ENCODE measurements around the gene GREB1L.

The GREB1L gene

GRCh38 chr18:21499997-21500396 is 258.0 kb downstream of the GREB1L start:
- DNase-seq: no peak

DNA sequence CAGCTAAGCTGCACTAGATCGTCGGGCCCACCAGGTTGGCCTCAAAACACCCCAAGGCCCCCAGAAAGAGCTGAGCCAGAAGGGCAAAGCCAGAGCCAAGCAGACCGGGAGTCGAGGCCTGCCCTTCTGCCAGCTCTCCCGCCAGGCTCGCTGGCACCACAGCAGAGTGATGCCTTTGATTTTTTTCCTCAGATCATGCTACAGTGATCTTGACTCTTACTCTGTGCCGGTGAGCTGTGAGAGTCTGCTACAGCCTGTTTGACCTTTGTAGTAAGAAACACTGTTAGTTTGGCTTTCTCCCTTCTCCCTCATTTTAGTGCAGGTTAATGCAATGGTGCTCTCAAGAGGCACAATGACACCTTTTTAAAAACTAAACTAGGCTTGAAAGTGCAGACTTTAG is 260.6 kb downstream of the GREB1L start:
- DNase-seq: no peak

DNA sequence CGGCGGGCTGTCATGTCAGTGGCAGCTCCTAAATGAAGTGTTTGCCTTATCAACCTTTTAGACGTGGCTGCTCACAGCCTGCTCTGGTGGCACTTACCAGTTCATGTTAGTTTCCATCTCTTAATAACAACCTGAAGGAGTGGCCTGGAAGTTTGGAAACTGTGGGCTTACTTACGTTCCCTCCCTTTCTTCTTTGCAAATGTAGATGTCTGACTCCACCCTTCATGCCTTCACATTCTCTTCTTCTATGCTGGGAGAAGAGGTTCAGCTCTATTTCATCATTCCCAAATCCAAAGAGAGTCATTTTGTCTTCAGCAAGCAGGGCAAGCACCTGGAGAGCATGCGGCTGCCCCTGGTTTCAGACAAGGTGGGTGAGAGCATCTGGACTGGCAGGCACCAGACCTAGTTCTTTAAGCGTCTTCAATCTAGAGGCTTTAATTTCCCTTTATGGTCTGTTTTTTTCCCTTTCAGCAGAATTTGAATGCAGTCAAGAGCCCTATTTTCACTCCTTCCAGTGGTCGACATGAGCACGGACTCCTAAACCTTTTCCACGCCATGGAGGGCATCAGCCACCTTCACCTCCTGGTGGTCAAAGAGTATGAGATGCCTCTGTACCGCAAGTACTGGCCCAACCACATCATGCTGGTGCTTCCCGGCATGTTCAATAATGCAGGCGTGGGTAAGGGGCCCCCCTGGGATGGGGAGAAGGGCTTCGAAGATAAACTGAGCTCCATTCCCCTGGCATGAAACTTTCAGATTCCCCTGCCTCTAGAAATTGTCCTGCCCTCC is 266.1 kb downstream of the GREB1L start:
- DNase-seq: no peak

- DNase-seq: no peak
These were observed 267.0 kb downstream of the GREB1L start for GRCh38 chr18:21509062-21509461.

GRCh38 chr18:21513292-21513691 is 271.3 kb downstream of the GREB1L start:
- no peak for DNase-seq

- DNase-seq: no peak
These were observed 271.7 kb downstream of the GREB1L start for GRCh38 chr18:21513741-21514140.

DNA sequence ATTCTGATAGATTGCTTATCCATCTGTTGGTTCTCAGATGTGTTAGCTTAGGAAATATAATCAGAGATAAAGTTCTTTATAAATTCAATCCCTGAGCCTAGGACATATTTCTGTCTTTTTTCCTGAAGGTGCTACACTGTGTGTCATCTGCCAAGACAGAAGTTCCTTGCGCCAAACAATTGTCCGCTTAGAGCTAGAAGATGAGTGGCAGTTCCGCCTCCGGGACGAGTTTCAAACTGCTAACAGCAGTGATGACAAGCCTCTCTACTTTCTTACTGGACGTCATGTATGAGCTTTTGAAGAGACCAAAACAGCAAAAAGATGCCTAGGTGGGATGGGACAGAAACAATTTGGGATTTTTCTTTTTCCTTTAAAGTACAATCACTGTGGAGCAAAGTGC is 280.5 kb downstream of the GREB1L start:
- no peak for DNase-seq

- DNase-seq: no peak
These were observed 283.9 kb downstream of the GREB1L start for GRCh38 chr18:21525916-21526315.

DNA sequence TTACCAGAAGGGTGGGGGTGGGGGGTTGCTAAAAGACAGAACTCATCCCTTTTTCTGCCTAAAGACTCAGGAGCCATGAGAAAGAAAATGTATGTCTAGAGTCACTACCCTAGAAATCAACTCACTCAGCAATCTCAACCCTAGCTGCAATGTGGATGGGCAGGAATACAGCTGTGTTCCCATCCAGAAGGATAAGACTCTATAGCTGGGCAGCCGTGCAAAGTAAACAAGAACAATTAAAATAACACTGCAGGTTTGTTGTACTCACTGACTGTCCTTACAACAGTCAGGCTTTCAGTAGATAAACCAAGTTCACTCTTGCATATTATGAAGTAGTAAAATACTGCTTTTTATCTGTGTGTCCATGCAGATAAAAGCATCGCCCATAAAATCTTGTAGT is 284.4 kb downstream of the GREB1L start:
- DNase-seq: no peak

GRCh38 chr18:21534327-21534726 is 292.3 kb downstream of the GREB1L start:
- DNase-seq: no peak

DNA sequence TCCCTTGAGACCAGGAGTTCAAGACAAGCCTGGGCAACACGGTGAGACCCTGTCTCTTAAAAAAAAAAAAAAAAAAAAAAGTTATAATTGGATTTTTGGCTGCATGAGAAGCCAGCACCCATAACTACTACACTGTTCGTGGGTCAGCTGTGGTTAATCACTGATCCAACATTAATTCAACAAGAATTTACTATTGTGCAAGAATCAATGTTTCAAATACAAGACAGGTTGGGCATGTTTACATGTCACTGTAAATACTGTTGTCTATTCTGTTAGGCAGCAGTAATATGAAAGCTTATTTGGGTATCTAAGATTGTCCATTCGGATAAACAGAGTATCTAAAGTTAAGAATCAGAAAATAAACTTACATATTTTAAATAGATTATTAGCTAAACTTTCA is 296.2 kb downstream of the GREB1L start:
- DNase-seq: no peak

DNA sequence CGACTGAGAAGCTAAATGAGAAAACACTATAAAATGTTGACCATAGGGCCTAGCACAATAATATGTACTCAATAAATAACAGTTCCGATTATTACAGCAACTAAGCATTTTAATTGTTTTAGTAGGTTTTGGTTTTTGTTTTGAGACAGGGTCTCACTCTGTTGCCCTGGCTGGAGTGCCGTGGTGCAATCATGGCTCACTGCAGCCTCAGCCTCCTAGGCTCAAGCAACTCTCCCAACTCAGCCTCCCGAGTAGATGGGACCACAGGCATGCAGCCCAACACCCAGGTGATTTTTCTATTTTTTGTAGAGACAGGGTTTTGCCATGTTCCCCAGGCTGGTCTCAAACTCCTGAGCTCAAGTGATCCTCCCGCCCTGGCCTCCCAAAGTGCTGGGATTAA is 304.4 kb downstream of the GREB1L start:
- DNase-seq: no peak

DNA sequence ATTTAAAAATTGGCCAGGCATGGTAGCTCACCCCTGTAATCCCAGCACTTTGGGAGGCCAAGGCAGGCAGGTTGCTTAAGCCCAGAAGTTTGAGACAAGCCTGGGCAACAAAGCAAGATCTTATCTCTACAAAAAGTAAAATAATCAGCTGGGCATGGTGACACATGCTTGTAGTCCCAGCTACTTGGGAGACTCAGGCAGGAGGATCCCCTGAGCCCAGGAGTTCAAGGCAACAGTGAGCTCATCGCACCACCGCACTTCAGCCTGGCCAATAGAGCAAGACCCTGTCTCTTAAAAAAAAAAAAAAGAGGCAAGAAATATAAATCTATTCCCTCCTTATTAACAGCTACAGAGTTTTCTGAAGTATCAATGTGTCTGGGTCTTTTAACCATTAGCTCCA is 306.6 kb downstream of the GREB1L start:
- DNase-seq: no peak

DNA sequence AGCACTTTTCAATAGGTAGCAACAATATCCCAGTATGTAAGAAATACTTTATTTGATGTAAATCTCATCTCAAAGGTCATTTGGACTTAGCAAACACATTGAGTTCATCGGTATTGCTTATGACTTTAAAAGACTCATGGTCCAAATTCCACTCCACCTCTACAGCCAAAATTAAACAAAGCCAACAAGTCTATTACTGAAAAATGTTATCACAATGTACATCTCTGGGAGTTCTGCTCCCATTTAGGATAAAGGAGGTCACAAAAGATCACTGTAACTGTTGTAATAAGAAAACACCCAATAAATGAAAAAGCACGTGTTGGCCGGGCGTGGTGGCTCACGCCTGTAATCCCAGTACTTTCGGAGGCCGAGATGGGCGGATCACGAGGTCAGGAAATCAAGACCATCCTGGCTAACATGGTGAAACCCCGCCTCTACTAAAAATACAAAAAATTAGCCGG is 308.5 kb downstream of the GREB1L start:
- DNase-seq: no peak

GRCh38 chr18:21557607-21558253 is 315.7 kb downstream of the GREB1L start:
- DNase-seq: no peak

DNA sequence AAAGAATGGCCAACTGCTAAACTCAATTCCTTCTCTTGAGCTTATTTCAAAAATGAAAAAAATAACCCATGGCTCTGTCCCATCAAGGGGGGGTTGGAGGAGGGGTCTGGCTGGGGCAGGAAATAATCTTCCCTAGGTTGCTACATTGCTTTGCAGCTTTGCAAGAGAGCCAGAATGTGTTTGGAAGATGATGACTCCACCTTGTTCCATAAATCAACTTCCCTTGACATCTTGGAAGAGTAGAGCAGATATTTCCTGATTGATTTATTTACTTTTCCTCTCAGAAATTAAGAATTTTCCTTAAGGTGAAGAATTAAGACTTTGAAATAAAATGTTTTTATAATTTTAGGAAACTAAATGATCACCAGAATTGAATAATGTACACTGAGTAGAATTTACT is 317.2 kb downstream of the GREB1L start:
- DNase-seq: no peak

- no peak for DNase-seq
These were observed 329.7 kb downstream of the GREB1L start for GRCh38 chr18:21571772-21572171.

Measured in kidney glomerular epithelial cell (primary cell).